ENCODE measurements around the gene MRPL50.

The MRPL50 gene

DNA sequence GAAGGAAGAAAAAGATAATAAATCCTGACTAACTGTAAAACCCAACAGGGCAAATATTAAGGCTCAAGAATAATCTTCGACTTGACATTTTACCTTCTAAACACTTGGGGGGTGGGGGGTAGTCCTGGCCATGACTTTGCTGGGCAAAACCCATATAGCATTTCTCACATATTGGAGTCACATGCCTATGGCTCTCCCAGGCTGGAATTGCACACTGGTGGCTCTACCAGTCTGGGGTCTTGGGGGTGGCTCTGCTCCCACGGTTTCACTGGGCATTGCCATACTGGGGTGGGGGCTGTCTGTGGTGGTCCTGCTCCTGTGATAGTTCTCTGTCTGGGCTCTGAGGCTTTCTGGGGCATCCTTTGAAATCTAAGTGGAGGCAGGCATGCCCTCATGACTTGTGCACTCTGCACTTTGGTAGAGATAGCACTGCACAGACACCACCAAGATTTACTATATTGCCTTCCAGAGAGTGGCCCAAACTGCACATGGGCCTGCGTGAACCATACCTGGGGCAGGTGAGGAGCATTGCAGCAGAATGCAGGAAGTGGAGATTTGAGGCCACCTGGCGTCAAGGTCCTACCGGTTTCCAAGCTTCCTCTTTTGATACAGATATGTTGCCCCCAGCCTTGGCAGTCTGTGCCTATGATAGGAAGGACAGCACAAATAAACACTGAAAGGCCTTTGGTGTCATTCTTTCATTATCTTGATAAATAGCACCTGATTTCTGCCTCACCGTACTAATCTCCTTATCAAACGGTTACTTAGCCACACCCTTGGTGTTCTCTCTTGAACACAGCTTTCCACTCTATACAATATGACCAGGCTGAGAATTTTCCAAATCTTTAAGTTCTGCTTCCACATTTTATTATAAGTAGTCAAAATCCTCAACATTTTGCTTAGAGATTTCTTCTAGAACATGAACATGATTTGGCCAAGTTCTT, 43.4 kb downstream of the MRPL50 start:
- TF ChIP-seq OSR1 (CRISPR knock-in tag; IDR thresholded peaks at IDR 0.05) (no peak), PPARA (CRISPR knock-in tag; IDR thresholded peaks at IDR 0.05; ENCODE audit: borderline replicate concordance) (no peak), ZNF8 (CRISPR knock-in tag; IDR thresholded peaks at IDR 0.05) (no peak), ZFP3 (CRISPR knock-in tag; IDR thresholded peaks at IDR 0.05) (no peak), TOX (CRISPR knock-in tag; IDR thresholded peaks at IDR 0.05; ENCODE audit: borderline replicate concordance) (no peak), ZC3H10 (CRISPR knock-in tag; IDR thresholded peaks at IDR 0.05) (no peak), ZNF70 (CRISPR knock-in tag; IDR thresholded peaks at IDR 0.05) (no peak), RARB (CRISPR knock-in tag; IDR thresholded peaks at IDR 0.05) (no peak), PATZ1 (CRISPR knock-in tag; IDR thresholded peaks at IDR 0.05; ENCODE audit: borderline replicate concordance) (no peak), ISL1 (CRISPR knock-in tag; IDR thresholded peaks at IDR 0.05) (no peak), CSDC2 (CRISPR knock-in tag; IDR thresholded peaks at IDR 0.05) (no peak), ZFP30 (CRISPR knock-in tag; IDR thresholded peaks at IDR 0.05) (no peak), TCF4 (CRISPR knock-in tag; IDR thresholded peaks at IDR 0.05; ENCODE audit: borderline replicate concordance) (no peak), BACH2 (CRISPR knock-in tag; IDR thresholded peaks at IDR 0.05; ENCODE audit: borderline replicate concordance) (no peak), GLIS3 (CRISPR knock-in tag; IDR thresholded peaks at IDR 0.05) (no peak), ESRRG (CRISPR knock-in tag; IDR thresholded peaks at IDR 0.05) (no peak)
- TF ChIP-seq, protein P1, sequence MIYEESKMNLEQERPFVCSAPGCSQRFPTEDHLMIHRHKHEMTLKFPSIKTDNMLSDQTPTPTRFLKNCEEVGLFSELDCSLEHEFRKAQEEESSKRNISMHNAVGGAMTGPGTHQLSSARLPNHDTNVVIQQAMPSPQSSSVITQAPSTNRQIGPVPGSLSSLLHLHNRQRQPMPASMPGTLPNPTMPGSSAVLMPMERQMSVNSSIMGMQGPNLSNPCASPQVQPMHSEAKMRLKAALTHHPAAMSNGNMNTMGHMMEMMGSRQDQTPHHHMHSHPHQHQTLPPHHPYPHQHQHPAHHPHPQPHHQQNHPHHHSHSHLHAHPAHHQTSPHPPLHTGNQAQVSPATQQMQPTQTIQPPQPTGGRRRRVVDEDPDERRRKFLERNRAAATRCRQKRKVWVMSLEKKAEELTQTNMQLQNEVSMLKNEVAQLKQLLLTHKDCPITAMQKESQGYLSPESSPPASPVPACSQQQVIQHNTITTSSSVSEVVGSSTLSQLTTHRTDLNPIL (CRISPR knock-in tag; IDR thresholded peaks at IDR 0.05; ENCODE audit: low read depth), result no peak
- TF ChIP-seq, protein P2, sequence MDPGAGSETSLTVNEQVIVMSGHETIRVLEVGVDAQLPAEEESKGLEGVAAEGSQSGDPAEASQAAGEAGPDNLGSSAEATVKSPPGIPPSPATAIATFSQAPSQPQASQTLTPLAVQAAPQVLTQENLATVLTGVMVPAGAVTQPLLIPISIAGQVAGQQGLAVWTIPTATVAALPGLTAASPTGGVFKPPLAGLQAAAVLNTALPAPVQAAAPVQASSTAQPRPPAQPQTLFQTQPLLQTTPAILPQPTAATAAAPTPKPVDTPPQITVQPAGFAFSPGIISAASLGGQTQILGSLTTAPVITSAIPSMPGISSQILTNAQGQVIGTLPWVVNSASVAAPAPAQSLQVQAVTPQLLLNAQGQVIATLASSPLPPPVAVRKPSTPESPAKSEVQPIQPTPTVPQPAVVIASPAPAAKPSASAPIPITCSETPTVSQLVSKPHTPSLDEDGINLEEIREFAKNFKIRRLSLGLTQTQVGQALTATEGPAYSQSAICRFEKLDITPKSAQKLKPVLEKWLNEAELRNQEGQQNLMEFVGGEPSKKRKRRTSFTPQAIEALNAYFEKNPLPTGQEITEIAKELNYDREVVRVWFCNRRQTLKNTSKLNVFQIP (CRISPR knock-in tag; IDR thresholded peaks at IDR 0.05; ENCODE audit: borderline replicate concordance, low read depth), result no peak
- TF ChIP-seq, protein P3, sequence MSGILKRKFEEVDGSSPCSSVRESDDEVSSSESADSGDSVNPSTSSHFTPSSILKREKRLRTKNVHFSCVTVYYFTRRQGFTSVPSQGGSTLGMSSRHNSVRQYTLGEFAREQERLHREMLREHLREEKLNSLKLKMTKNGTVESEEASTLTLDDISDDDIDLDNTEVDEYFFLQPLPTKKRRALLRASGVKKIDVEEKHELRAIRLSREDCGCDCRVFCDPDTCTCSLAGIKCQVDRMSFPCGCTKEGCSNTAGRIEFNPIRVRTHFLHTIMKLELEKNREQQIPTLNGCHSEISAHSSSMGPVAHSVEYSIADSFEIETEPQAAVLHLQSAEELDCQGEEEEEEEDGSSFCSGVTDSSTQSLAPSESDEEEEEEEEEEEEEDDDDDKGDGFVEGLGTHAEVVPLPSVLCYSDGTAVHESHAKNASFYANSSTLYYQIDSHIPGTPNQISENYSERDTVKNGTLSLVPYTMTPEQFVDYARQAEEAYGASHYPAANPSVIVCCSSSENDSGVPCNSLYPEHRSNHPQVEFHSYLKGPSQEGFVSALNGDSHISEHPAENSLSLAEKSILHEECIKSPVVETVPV (CRISPR knock-in tag; IDR thresholded peaks at IDR 0.05), result no peak
- TF ChIP-seq, protein P4, sequence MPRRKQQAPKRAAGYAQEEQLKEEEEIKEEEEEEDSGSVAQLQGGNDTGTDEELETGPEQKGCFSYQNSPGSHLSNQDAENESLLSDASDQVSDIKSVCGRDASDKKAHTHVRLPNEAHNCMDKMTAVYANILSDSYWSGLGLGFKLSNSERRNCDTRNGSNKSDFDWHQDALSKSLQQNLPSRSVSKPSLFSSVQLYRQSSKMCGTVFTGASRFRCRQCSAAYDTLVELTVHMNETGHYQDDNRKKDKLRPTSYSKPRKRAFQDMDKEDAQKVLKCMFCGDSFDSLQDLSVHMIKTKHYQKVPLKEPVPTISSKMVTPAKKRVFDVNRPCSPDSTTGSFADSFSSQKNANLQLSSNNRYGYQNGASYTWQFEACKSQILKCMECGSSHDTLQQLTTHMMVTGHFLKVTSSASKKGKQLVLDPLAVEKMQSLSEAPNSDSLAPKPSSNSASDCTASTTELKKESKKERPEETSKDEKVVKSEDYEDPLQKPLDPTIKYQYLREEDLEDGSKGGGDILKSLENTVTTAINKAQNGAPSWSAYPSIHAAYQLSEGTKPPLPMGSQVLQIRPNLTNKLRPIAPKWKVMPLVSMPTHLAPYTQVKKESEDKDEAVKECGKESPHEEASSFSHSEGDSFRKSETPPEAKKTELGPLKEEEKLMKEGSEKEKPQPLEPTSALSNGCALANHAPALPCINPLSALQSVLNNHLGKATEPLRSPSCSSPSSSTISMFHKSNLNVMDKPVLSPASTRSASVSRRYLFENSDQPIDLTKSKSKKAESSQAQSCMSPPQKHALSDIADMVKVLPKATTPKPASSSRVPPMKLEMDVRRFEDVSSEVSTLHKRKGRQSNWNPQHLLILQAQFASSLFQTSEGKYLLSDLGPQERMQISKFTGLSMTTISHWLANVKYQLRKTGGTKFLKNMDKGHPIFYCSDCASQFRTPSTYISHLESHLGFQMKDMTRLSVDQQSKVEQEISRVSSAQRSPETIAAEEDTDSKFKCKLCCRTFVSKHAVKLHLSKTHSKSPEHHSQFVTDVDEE (CRISPR knock-in tag; IDR thresholded peaks at IDR 0.05), result no peak
- ATAC-seq, result no peak

GRCh38 chr9:101354143-101354764, 44.2 kb downstream of the MRPL50 start:
- TF ChIP-seq ZFP30 (CRISPR knock-in tag; IDR thresholded peaks at IDR 0.05), result no peak
- TF ChIP-seq BACH2 (CRISPR knock-in tag; IDR thresholded peaks at IDR 0.05; ENCODE audit: borderline replicate concordance), result no peak
- TF ChIP-seq TCF4 (CRISPR knock-in tag; IDR thresholded peaks at IDR 0.05; ENCODE audit: borderline replicate concordance), result no peak
- TF ChIP-seq ZNF70 (CRISPR knock-in tag; IDR thresholded peaks at IDR 0.05), result no peak
- TF ChIP-seq ZNF8 (CRISPR knock-in tag; IDR thresholded peaks at IDR 0.05), result no peak
- TF ChIP-seq, protein P4 (CRISPR knock-in tag; IDR thresholded peaks at IDR 0.05), result no peak
- TF ChIP-seq, protein P1 (CRISPR knock-in tag; IDR thresholded peaks at IDR 0.05; ENCODE audit: low read depth), result no peak
- TF ChIP-seq OSR1 (CRISPR knock-in tag; IDR thresholded peaks at IDR 0.05), result no peak
- TF ChIP-seq RARB (CRISPR knock-in tag; IDR thresholded peaks at IDR 0.05), result no peak
- TF ChIP-seq, protein P3 (CRISPR knock-in tag; IDR thresholded peaks at IDR 0.05), result no peak
- no peak for ATAC-seq

All from SK-N-SH treated with all-trans-retinoic acid at 6 μM for 48 hours (cell line).